Body of pancreas (tissue), 4 donors: ENCODE measurements around the gene MAP4K3.

ENCODE experiments used
- CTCF ChIP-seq, 7 experiments: fragments of 450-650 bp in 4 of 7; fragments of 200-600 bp in 3 of 7; sonication (generic) in 3 of 7; IDR thresholded peaks; one replicate each; pipeline ENCODE4 v1.5.1; 2016 to 2019; ENCODE audit warnings: antibody characterized with exemption in 7 of 7
- POLR2A ChIP-seq, 3 donors: fragments of 450-650 bp; IDR thresholded peaks; one replicate each; pipeline ENCODE4 v1.6.1; 2016; ENCODE audit warnings: antibody characterized with exemption in 3 of 3, mild to moderate bottlenecking in 2 of 3

GRCh38 chr2:39421354-39421753 lies 15.7 kb downstream of the MAP4K3 start:
- TF ChIP-seq CTCF (IDR thresholded peaks at IDR 0.05) (no peak), POLR2A (IDR thresholded peaks at IDR 0.05) (no peak)
